ENCODE data around the gene ADARB2.
A peak's percentile ranks its signal among the peaks of the same experiment; 100 is the strongest.

GRCh38 chr10:1499359-1499957 is 237.9 kb downstream of the ADARB2 start:
- TF ChIP-seq, protein P1, sequence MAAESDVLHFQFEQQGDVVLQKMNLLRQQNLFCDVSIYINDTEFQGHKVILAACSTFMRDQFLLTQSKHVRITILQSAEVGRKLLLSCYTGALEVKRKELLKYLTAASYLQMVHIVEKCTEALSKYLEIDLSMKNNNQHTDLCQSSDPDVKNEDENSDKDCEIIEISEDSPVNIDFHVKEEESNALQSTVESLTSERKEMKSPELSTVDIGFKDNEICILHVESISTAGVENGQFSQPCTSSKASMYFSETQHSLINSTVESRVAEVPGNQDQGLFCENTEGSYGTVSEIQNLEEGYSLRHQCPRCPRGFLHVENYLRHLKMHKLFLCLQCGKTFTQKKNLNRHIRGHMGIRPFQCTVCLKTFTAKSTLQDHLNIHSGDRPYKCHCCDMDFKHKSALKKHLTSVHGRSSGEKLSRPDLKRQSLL (tag by site-specific recombination; IDR thresholded peaks at IDR 0.05), result no peak
- TF ChIP-seq, protein P2, sequence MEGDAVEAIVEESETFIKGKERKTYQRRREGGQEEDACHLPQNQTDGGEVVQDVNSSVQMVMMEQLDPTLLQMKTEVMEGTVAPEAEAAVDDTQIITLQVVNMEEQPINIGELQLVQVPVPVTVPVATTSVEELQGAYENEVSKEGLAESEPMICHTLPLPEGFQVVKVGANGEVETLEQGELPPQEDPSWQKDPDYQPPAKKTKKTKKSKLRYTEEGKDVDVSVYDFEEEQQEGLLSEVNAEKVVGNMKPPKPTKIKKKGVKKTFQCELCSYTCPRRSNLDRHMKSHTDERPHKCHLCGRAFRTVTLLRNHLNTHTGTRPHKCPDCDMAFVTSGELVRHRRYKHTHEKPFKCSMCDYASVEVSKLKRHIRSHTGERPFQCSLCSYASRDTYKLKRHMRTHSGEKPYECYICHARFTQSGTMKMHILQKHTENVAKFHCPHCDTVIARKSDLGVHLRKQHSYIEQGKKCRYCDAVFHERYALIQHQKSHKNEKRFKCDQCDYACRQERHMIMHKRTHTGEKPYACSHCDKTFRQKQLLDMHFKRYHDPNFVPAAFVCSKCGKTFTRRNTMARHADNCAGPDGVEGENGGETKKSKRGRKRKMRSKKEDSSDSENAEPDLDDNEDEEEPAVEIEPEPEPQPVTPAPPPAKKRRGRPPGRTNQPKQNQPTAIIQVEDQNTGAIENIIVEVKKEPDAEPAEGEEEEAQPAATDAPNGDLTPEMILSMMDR (tag by site-specific recombination; IDR thresholded peaks at IDR 0.05), result no peak
- TF ChIP-seq BCL11A (tag by site-specific recombination; IDR thresholded peaks at IDR 0.05; ENCODE audit: low read depth), result 0 out of 2 replicates have a peak, but pooled peaks have one; percentile 63
- peak; percentile 18; the same call in 1 of the 2 replicates for TF ChIP-seq EGR2 (tag by site-specific recombination; IDR thresholded peaks at IDR 0.05; ENCODE audit: low read depth)
- no peak for TF ChIP-seq YY1 (tag by site-specific recombination; IDR thresholded peaks at IDR 0.05)
- TF ChIP-seq SETDB1 (IDR thresholded peaks at IDR 0.05; ENCODE audit: insufficient read length, low read length), result no peak
- no peak for TF ChIP-seq ZNF274 (IDR thresholded peaks at IDR 0.05; ENCODE audit: low read length)
- no peak for TF ChIP-seq ZNF274 (tag by site-specific recombination; IDR thresholded peaks at IDR 0.05; ENCODE audit: borderline replicate concordance)
- no peak for TF ChIP-seq ZNF549 (tag by site-specific recombination; IDR thresholded peaks at IDR 0.05)
- TF ChIP-seq ZEB2 (tag by site-specific recombination; IDR thresholded peaks at IDR 0.05), result peak; percentile 49; the same call in 1 of the 2 replicates
- no peak; the same call in 1 of the 2 replicates for TF ChIP-seq KLF16 (tag by site-specific recombination; IDR thresholded peaks at IDR 0.05)
- TF ChIP-seq YY2 (tag by site-specific recombination; IDR thresholded peaks at IDR 0.05), result peak; percentile 80
